ENCODE measurements around the gene MYCL. TPM values are rescaled to one million over a fixed set of nuclear protein-coding genes. Genes with fewer than 3 reads are reported as not detected.
"Not testable (repeated sequence)": the region's sequence is repeated elsewhere in the genome, so short reads cannot be mapped to it uniquely, and the experiment has no call there.

MYCL gene
- total RNA-seq, 1 donor from 2014 or later, result 3.8 TPM

- Mint-ChIP-seq H3K4me3 (ENCODE audit: unreplicated experiment) (no peak overlapping the region), H3K27ac (ENCODE audit: unreplicated experiment) (no peak overlapping the region), H3K9me3 (ENCODE audit: unreplicated experiment) (no peaks in the 10 kb centered on the region), H3K36me3 (ENCODE audit: low read depth, unreplicated experiment) (peaks cover 9% of the 10 kb centered on the region), H3K27me3 (ENCODE audit: low read depth, unreplicated experiment) (no peaks in the 10 kb centered on the region), H3K4me1 (ENCODE audit: low read depth, unreplicated experiment) (peaks cover 9% of the 10 kb centered on the region)
- no peaks in the 10 kb centered on the region for H3K36me3 ChIP-seq (ENCODE audit: insufficient read depth, low read length)
- no peak overlapping the region for H3K4me2 ChIP-seq (ENCODE audit: low read length)
- H3K27me3 ChIP-seq (ENCODE audit: insufficient read depth, low read length), result no peaks in the 10 kb centered on the region
- no peak overlapping the region for H3K9ac ChIP-seq (ENCODE audit: low read length)
- H3K9me3 ChIP-seq (ENCODE audit: insufficient read depth, low read depth, low read length), result no peaks in the 10 kb centered on the region
- DNase-seq (ENCODE audit: low read depth), result no peak
- TF ChIP-seq, protein P1, sequence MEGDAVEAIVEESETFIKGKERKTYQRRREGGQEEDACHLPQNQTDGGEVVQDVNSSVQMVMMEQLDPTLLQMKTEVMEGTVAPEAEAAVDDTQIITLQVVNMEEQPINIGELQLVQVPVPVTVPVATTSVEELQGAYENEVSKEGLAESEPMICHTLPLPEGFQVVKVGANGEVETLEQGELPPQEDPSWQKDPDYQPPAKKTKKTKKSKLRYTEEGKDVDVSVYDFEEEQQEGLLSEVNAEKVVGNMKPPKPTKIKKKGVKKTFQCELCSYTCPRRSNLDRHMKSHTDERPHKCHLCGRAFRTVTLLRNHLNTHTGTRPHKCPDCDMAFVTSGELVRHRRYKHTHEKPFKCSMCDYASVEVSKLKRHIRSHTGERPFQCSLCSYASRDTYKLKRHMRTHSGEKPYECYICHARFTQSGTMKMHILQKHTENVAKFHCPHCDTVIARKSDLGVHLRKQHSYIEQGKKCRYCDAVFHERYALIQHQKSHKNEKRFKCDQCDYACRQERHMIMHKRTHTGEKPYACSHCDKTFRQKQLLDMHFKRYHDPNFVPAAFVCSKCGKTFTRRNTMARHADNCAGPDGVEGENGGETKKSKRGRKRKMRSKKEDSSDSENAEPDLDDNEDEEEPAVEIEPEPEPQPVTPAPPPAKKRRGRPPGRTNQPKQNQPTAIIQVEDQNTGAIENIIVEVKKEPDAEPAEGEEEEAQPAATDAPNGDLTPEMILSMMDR (IDR thresholded peaks at IDR 0.05; ENCODE audit: insufficient read depth, low read depth, low read length), result no peak
- no peak for TF ChIP-seq EZH2 (IDR thresholded peaks at IDR 0.05; ENCODE audit: insufficient read depth, low read length)
- FAIRE-seq, result no peak
- H4K20me1 ChIP-seq (ENCODE audit: insufficient read depth, low read length), result peaks cover 60% of the 10 kb centered on the region
- no peak overlapping the region for H3K4me3 ChIP-seq (ENCODE audit: insufficient read depth, low read depth, low read length)
- peaks cover 82% of the 10 kb centered on the region for H3K79me2 ChIP-seq (ENCODE audit: insufficient read depth, low read length)
- no peak overlapping the region for H2AFZ ChIP-seq (ENCODE audit: low read depth, low read length)
- H3K27ac ChIP-seq (ENCODE audit: low read depth, low read length), result no peak overlapping the region
- H3K4me1 ChIP-seq (ENCODE audit: insufficient read depth, low read length), result no peaks in the 10 kb centered on the region
Observed at GRCh38 chr1:39871796-39872195, 29.9 kb downstream of the MYCL start.

DNA sequence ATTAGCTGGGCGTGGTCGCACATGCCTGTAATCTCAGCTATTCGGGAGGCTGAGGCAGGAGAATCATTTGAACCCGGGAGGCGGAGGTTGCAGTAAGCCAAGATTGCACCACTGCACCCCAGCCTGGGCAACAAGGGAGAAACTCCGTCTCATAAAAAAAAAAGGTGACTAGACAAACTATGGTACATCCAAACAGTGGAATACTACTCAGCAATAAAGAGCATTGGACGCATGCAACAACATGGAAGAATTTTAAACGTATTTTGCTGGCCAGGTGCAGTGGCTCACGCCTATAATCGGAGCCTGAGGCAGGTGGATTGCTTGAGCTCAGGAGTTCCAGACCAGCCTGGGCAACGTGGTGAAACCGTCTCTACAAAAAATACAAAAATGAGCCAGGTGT lies 30.7 kb downstream of the MYCL start:
- H3K27ac Mint-ChIP-seq (ENCODE audit: unreplicated experiment); H3K27ac ChIP-seq (ENCODE audit: low read depth, low read length); H3K9me3 Mint-ChIP-seq (ENCODE audit: unreplicated experiment); H3K9ac ChIP-seq (ENCODE audit: low read length); FAIRE-seq; H3K4me3 ChIP-seq (ENCODE audit: insufficient read depth, low read depth, low read length); DNase-seq (ENCODE audit: low read depth); H3K4me1 ChIP-seq (ENCODE audit: insufficient read depth, low read length); H3K36me3 ChIP-seq (ENCODE audit: insufficient read depth, low read length); H3K27me3 Mint-ChIP-seq (ENCODE audit: low read depth, unreplicated experiment); H3K27me3 ChIP-seq (ENCODE audit: insufficient read depth, low read length); H3K4me3 Mint-ChIP-seq (ENCODE audit: unreplicated experiment); H3K4me2 ChIP-seq (ENCODE audit: low read length); H3K9me3 ChIP-seq (ENCODE audit: insufficient read depth, low read depth, low read length); H2AFZ ChIP-seq (ENCODE audit: low read depth, low read length): not testable (repeated sequence)
- H3K4me1 Mint-ChIP-seq (ENCODE audit: low read depth, unreplicated experiment), result peaks cover 14% of the 10 kb centered on the region
- Histone ChIP-seq H4K20me1 (ENCODE audit: insufficient read depth, low read length) (peaks cover 61% of the 10 kb centered on the region), H3K79me2 (ENCODE audit: insufficient read depth, low read length) (peaks cover 82% of the 10 kb centered on the region)
- H3K36me3 Mint-ChIP-seq (ENCODE audit: low read depth, unreplicated experiment), result peaks cover 10% of the 10 kb centered on the region

- Histone ChIP-seq H4K20me1 (ENCODE audit: insufficient read depth, low read length) (peaks cover 64% of the 10 kb centered on the region), H3K79me2 (ENCODE audit: insufficient read depth, low read length) (peaks cover 82% of the 10 kb centered on the region)
- H3K4me1 ChIP-seq (ENCODE audit: insufficient read depth, low read length); H3K27ac Mint-ChIP-seq (ENCODE audit: unreplicated experiment); DNase-seq (ENCODE audit: low read depth); FAIRE-seq; H3K27ac ChIP-seq (ENCODE audit: low read depth, low read length); H3K4me3 Mint-ChIP-seq (ENCODE audit: unreplicated experiment); H3K9me3 ChIP-seq (ENCODE audit: insufficient read depth, low read depth, low read length); H3K27me3 Mint-ChIP-seq (ENCODE audit: low read depth, unreplicated experiment); H2AFZ ChIP-seq (ENCODE audit: low read depth, low read length); H3K36me3 ChIP-seq (ENCODE audit: insufficient read depth, low read length); H3K36me3 Mint-ChIP-seq (ENCODE audit: low read depth, unreplicated experiment); H3K27me3 ChIP-seq (ENCODE audit: insufficient read depth, low read length); H3K4me2 ChIP-seq (ENCODE audit: low read length); H3K4me3 ChIP-seq (ENCODE audit: insufficient read depth, low read depth, low read length); H3K9ac ChIP-seq (ENCODE audit: low read length); H3K9me3 Mint-ChIP-seq (ENCODE audit: unreplicated experiment): not testable (repeated sequence)
- H3K4me1 Mint-ChIP-seq (ENCODE audit: low read depth, unreplicated experiment), result peaks cover 11% of the 10 kb centered on the region
Observed at GRCh38 chr1:39869538-39870112, 32.1 kb downstream of the MYCL start.
